Liver (tissue), 9 donors: ENCODE results near the gene AKAP13. TPM values are rescaled to one million over a fixed set of nuclear protein-coding genes. Genes with fewer than 3 reads are reported as not detected.
"Not testable (repeated sequence)": the region's sequence is repeated elsewhere in the genome, so short reads cannot be mapped to it uniquely, and the experiment has no call there.

Experiments
- DNase-seq: peaks from one replicate; pipeline ENCODE4 v3.0.0-alpha.2; 2017; ENCODE audit warnings: low spot score
- H3K27ac ChIP-seq, 2 donors: one replicate each; pipeline ENCODE4 v1.7.0; 2013; ENCODE audit warnings: inconsistent platforms in 2 of 2, low read length in 2 of 2, control low read depth in 1 of 2, low read depth in 1 of 2, mild to moderate bottlenecking in 1 of 2
- H3K27me3 ChIP-seq, 4 donors: one replicate each; pipeline versions ENCODE4 v1.6.1 to v1.7.0; 2013; ENCODE audit warnings: low read length in 3 of 4, inconsistent platforms in 1 of 4, mild to moderate bottlenecking in 1 of 4, moderate library complexity in 1 of 4; ENCODE audit not compliant: control insufficient read depth in 4 of 4, insufficient read depth in 4 of 4
- H3K36me3 ChIP-seq, 4 donors: one replicate each; pipeline versions ENCODE4 v1.6.1 to v1.7.0; 2013; ENCODE audit warnings: low read length in 3 of 4, mild to moderate bottlenecking in 3 of 4, low read depth in 1 of 4, moderate library complexity in 1 of 4; ENCODE audit not compliant: control insufficient read depth in 4 of 4, insufficient read depth in 3 of 4
- H3K4me1 ChIP-seq, 4 donors: one replicate each; pipeline versions ENCODE4 v1.6.1 to v1.7.0; 2013; ENCODE audit warnings: low read length in 3 of 4, mild to moderate bottlenecking in 3 of 4, moderate library complexity in 1 of 4; ENCODE audit not compliant: control insufficient read depth in 4 of 4, insufficient read depth in 4 of 4
- H3K4me3 ChIP-seq, 3 donors: one replicate each; pipeline versions ENCODE4 v1.6.1 to v1.7.0; 2013; ENCODE audit warnings: low read length in 3 of 3, control low read depth in 1 of 3, low read depth in 1 of 3, mild to moderate bottlenecking in 1 of 3
- H3K9ac ChIP-seq, 2 donors: one replicate each; pipeline ENCODE4 v1.7.0; 2013; ENCODE audit warnings: low read length in 2 of 2, mild to moderate bottlenecking in 2 of 2, moderate library complexity in 2 of 2, control low read depth in 1 of 2, low read depth in 1 of 2
- H3K9me3 ChIP-seq, 4 donors: one replicate each; pipeline versions ENCODE4 v1.6.1 to v1.7.0; 2013; ENCODE audit warnings: low read length in 3 of 4; ENCODE audit not compliant: control insufficient read depth in 4 of 4
- ATF3 ChIP-seq: IDR thresholded peaks from 2 replicates; pipeline ENCODE4 v1.6.1; 2016; ENCODE audit warnings: antibody characterized with exemption
- EGR1 ChIP-seq, 2 donors: IDR thresholded peaks; 2 replicates each; pipeline ENCODE4 v1.6.1; 2016 to 2018; ENCODE audit warnings: antibody characterized with exemption in 2 of 2, low read depth in 2 of 2
- FOXA1 ChIP-seq: IDR thresholded peaks from 2 replicates; pipeline ENCODE4 v1.6.1; 2016; ENCODE audit warnings: antibody characterized with exemption
- GABPA ChIP-seq, 2 donors: IDR thresholded peaks in 1 of 2; conservative IDR thresholded peaks in 1 of 2; 2 replicates each; pipeline ENCODE4 v1.6.1; 2016; ENCODE audit warnings: antibody characterized with exemption in 2 of 2, mild to moderate bottlenecking in 1 of 2, moderate library complexity in 1 of 2
- HNF4A ChIP-seq, 2 donors: conservative IDR thresholded peaks; 2 replicates each; pipeline ENCODE4 v1.6.1; 2016; ENCODE audit warnings: antibody characterized with exemption in 2 of 2, mild to moderate bottlenecking in 2 of 2
- HNF4G ChIP-seq: IDR thresholded peaks from 2 replicates; pipeline ENCODE4 v1.6.1; 2016; ENCODE audit warnings: antibody characterized with exemption
- JUND ChIP-seq, 2 donors: IDR thresholded peaks; 2 replicates each; pipeline ENCODE4 v1.6.1; 2016; ENCODE audit warnings: antibody characterized with exemption in 2 of 2
- MAX ChIP-seq: IDR thresholded peaks from 2 replicates; pipeline ENCODE4 v1.6.1; 2016; ENCODE audit warnings: antibody characterized with exemption
- NR2F2 ChIP-seq: IDR thresholded peaks from 2 replicates; pipeline ENCODE4 v1.6.1; 2016; ENCODE audit warnings: antibody characterized with exemption
- RAD21 ChIP-seq, 2 donors: IDR thresholded peaks; 2 replicates each; pipeline ENCODE4 v1.6.1; 2016; ENCODE audit warnings: antibody characterized with exemption in 2 of 2, mild to moderate bottlenecking in 2 of 2
- REST ChIP-seq: IDR thresholded peaks from 2 replicates; pipeline ENCODE4 v1.6.1; 2016; ENCODE audit warnings: antibody characterized with exemption, mild to moderate bottlenecking
- RXRA ChIP-seq, 2 donors: IDR thresholded peaks; 2 replicates each; pipeline ENCODE4 v1.6.1; 2017 to 2018; ENCODE audit warnings: antibody characterized with exemption in 2 of 2, mild to moderate bottlenecking in 1 of 2
- SP1 ChIP-seq: IDR thresholded peaks from 2 replicates; pipeline ENCODE4 v1.6.1; 2018; ENCODE audit warnings: antibody characterized with exemption, mild to moderate bottlenecking
- TAF1 ChIP-seq: conservative IDR thresholded peaks from 2 replicates; pipeline ENCODE4 v1.6.1; 2016; ENCODE audit warnings: antibody characterized with exemption, mild to moderate bottlenecking
- YY1 ChIP-seq: IDR thresholded peaks from 2 replicates; pipeline ENCODE4 v1.6.1; 2016; ENCODE audit warnings: antibody characterized with exemption, mild to moderate bottlenecking
- ZBTB33 ChIP-seq: IDR thresholded peaks from 2 replicates; pipeline ENCODE4 v1.6.1; 2016; ENCODE audit warnings: antibody characterized with exemption
- WGBS: extraction: QIAGEN DNeasy Blood & Tissue Kit; methylation state at CpG from one replicate; pipeline ENCODE4 v1.1.7; 2013; 5-methylcytosine and 5-hydroxymethylcytosine counted together
- polyA plus RNA-seq, 2 donors: library from polyadenylated mRNA; stranded (reverse) in 1 of 2; unstranded in 1 of 2; fragments of 200-250 nt in 1 of 2; fragments of >200 nt in 1 of 2; fragmentation: Nextera tagmentation in 1 of 2; extraction: Ambion mirVana in 1 of 2; gene quantifications; one replicate each; pipeline versions ENCODE4 v1.2.1 to v1.2.3, GENCODE V29; 2013 to 2015
- total RNA-seq, 2 donors: library from RNA; depleted of rRNA; stranded (reverse); fragments of >200 nt; gene quantifications; one replicate each; pipeline ENCODE4 v1.2.3, GENCODE V29; 2014
- donor health status: healthy.
- donor health status: healthy.
- donor health status: healthy.
- donor health status: healthy.
- donor health status: healthy.

Gene AKAP13
- total and polyA plus RNA-seq, 4 donors, result 18.6 to 92.3 (median 37.4) TPM

GRCh38 chr15:85439996-85440395, 59.6 kb downstream of the AKAP13 start:
- no peaks in the 10 kb centered on the region for H3K36me3 ChIP-seq
- peaks cover 0 to 12% (median 2%) of the 10 kb centered on the region in 4 donors for H3K4me1 ChIP-seq
- no peak overlapping the region for H3K4me3 ChIP-seq
- no peaks in the 10 kb centered on the region for H3K9me3 ChIP-seq
- DNase-seq, result no peak
- H3K9ac ChIP-seq, result no peak overlapping the region
- H3K27me3 ChIP-seq, result no peaks in the 10 kb centered on the region
- H3K27ac ChIP-seq, result no peak overlapping the region
- TF ChIP-seq YY1 (no peak), NR2F2 (no peak), RXRA (IDR thresholded peaks at IDR 0.05) (no peak), MAX (no peak), ZBTB33 (no peak), JUND (IDR thresholded peaks at IDR 0.05) (no peak), HNF4G (no peak), ATF3 (no peak)

GRCh38 chr15:85440451-85440850, 60.0 kb downstream of the AKAP13 start:
- H3K9ac ChIP-seq, result no peak overlapping the region
- no peaks in the 10 kb centered on the region for H3K27me3 ChIP-seq
- DNase-seq, result no peak
- H3K4me3 ChIP-seq, result no peak overlapping the region
- H3K27ac ChIP-seq, result no peak overlapping the region
- H3K4me1 ChIP-seq, result peaks cover 0 to 12% (median 2%) of the 10 kb centered on the region in 4 donors
- H3K36me3 ChIP-seq, result no peaks in the 10 kb centered on the region
- 86% methylated on average over 2 of the region's 2 CpGs for WGBS
- TF ChIP-seq FOXA1 (no peak), RXRA (IDR thresholded peaks at IDR 0.05) (no peak), RAD21 (IDR thresholded peaks at IDR 0.05) (no peak), SP1 (no peak), ATF3 (no peak), REST (no peak), TAF1 (no peak), JUND (IDR thresholded peaks at IDR 0.05) (no peak), EGR1 (IDR thresholded peaks at IDR 0.05; ENCODE audit: low read depth in 2 of 2) (no peak), HNF4A (conservative IDR thresholded peaks at IDR 0.05) (no peak), YY1 (no peak), MAX (no peak), GABPA (IDR thresholded peaks at IDR 0.05 in 1 of 2, conservative IDR thresholded peaks at IDR 0.05 in 1 of 2) (no peak), ZBTB33 (no peak)
- H3K9me3 ChIP-seq, result no peaks in the 10 kb centered on the region

- not testable (repeated sequence) for H3K9ac ChIP-seq, H3K4me3 ChIP-seq, DNase-seq, H3K36me3 ChIP-seq, H3K27ac ChIP-seq, H3K9me3 ChIP-seq, H3K27me3 ChIP-seq
- 89% methylated on average over 7 of the region's 8 CpGs for whole genome bisulfite sequencing
- H3K4me1 ChIP-seq, result peaks cover 0 to 12% (median 2%) of the 10 kb centered on the region in 4 donors
Observed at GRCh38 chr15:85441854-85442253, 61.5 kb downstream of the AKAP13 start.
